Ishikawa (cell line): Measurements from ENCODE around the gene PTGER1.

ENCODE experiments used
- CREB1 ChIP-seq: IDR thresholded peaks from 2 replicates; pipeline ENCODE4 v1.6.1; 2012; ENCODE audit warnings: low read depth
- EP300 ChIP-seq: IDR thresholded peaks from 2 replicates; pipeline ENCODE4 v1.6.1; 2012; ENCODE audit warnings: borderline replicate concordance
- TCF12 ChIP-seq: IDR thresholded peaks from 2 replicates; pipeline ENCODE4 v1.6.1; 2012; ENCODE audit warnings: low read depth
- TEAD4 ChIP-seq: IDR thresholded peaks from 2 replicates; pipeline ENCODE4 v1.6.1; 2012
- USF1 ChIP-seq: IDR thresholded peaks from 2 replicates; pipeline ENCODE4 v1.6.1; 2012
- YY1 ChIP-seq: IDR thresholded peaks from 2 replicates; pipeline ENCODE4 v1.6.1; 2012; ENCODE audit warnings: low read depth
- TF ChIP-seq, protein P1 (sequence below): IDR thresholded peaks from 2 replicates; pipeline ENCODE4 v1.6.1; 2012

DNA sequence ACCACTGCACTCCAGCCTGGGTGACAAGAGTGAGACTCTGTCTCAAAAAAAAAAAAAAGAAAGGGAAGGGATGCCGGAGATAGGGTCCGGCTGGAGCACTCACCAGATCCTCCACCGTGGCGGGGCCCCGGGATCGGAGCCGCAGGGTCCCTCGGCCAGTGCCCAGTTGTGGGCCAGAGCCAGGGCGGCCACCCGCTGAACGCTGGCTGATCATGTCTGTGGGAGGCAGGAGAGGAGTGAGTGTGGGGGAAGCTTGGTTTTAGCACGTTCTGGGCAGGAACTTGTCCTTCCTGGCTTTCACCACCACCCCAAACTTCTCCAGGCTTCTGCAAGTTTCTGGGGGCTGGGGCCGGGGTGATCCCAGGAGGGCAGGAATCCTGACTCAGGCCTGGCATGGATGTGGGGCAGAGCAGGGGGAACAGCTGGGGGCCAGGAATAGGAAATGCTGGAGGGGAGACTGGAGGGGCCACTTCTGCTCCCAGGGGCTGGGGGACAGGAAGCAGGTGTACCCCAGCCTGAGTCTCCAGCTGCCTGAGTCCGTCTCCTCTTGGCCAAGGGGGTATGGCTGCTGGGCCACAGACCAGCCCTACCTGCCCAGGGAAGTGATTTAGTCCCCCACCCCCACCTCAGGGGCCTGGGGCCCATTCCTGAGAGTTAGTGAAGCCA, 4.3 kb upstream of the PTGER1 start:
- TF ChIP-seq TCF12 (no peak), EP300 (no peak), YY1 (no peak), USF1 (no peak), CREB1 (no peak), TEAD4 (no peak)
- TF ChIP-seq, protein P1, sequence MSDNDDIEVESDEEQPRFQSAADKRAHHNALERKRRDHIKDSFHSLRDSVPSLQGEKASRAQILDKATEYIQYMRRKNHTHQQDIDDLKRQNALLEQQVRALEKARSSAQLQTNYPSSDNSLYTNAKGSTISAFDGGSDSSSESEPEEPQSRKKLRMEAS = no peak
